ENCODE data around the gene SFXN4. TPM values are rescaled to one million over a fixed set of nuclear protein-coding genes. Genes with fewer than 3 reads are reported as not detected.
"Not testable (repeated sequence)": the region's sequence is repeated elsewhere in the genome, so short reads cannot be mapped to it uniquely, and the experiment has no call there.

SFXN4 gene
- total RNA-seq, 1 experiment from 2014 or later, result 51.0 TPM

DNA sequence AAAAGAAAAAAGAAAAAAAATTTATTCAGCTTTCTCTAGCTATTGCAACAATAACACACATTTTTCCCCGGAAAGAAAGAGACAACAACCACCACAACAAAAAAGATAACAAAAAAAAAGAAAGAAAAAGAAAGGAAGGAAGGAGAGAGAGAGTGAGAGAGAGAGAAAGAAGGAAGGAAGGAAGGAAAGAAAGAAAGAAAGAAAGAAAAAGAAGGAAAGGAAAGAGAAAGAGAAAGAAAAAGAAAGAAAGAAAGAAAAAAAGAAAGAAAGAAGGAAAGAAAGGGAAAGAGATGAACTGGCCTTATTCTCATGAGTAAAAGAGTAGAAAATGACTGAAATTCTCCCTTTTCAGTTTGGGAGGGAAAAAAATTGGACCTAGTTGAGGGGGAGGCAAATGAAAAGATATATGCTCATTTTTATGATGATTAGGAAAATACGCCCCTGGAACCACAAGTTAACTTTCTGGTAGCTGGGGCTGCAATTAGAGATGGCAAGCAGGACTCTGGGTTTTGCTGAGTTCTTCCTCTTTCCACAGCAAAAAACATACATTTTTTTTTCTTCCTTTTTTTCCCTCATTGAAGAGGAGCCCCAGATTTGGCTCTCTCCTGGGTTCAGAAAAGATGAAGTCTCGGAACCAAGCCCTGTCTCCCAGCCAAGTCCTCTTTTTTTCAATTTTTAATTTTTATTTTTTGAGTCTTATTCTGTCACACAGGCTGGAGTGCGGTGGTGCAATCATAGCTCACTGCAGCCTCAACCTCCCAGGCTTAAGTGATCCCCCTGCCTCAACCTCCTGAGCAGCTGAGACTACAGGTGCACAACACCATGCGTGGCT is 25.7 kb upstream of the SFXN4 start:
- DNase-seq (ENCODE audit: extremely low read depth, low read depth), result no peak

DNA sequence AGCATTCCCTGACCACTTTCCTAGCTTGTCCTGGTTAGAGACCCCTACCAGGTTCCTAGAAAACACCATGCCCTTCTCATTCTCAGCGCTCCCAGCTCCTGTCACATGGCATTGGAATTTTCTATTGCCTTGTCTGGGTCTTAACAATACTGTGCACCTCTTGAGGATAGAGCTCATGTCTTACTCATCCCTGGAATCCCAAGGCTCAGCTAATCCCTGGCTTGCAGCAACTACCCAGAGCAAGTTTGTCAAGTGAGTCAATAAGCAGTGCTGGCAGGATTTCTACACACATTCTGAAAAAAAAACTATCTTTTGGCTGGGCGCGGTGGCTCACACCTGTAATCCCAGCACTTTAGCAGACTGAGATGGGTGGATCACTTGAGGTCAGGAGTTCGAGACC is 24.8 kb upstream of the SFXN4 start:
- DNase-seq (ENCODE audit: extremely low read depth, low read depth), result no peak

DNA sequence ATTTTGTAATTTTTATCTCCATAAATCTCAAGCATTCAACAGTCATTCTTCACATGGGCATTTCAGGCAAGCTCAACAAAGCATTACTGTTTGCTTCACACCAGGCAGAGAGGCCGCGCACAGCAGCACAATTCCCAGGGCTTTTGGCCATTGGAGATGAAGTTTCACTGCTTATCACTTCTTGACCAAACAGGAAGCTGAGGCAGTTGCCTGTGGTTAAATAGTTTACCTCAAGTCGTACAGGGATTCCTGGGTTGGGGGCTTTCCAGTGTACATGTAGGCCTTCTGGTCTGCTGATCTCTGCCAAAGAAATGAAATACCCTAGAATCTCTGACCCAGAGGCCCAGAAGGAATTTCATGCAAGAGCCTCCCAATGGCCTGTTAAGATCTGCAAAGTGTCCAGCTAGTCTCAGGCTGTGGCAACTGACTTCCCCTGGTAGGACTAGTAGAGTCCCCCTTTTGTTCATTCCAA is 24.3 kb upstream of the SFXN4 start:
- DNase-seq (ENCODE audit: extremely low read depth, low read depth), result no peak

DNA sequence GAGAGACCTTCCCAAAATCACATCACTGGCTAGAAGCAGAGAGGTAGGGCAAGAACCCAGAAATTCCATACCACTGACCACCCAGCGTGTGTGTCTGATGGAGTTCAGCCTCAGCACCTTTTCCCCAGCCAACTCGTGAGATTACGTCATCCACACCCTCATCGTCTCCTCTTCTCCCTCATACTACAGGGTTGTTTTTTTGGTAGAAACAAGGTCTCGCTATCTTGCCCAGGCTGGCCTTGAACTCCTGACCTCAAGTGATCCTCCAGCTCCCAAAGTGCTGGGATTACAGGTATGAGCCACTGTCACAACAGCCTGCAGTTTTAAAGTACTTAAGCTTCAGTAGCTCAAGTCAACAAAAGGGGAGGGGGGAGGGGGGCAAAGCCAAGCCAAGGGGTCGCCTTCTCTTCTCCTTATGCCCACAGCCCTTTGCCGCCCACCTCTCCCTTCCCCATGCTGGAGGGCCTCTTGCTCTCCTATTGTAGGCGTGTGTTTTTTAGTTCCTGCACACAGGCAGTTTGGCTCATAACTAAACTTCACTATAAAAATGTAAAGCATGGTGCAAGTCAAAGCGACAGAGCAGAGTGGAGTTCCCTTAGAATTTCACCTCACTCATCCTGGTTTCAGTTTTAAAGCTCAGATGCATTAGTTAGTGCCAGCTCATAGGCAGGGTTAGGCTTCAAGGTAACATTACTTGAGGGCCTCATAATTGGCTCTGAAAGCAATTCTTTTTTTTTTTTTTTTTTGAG is 18.3 kb upstream of the SFXN4 start:
- no peak for DNase-seq (ENCODE audit: extremely low read depth, low read depth)

DNA sequence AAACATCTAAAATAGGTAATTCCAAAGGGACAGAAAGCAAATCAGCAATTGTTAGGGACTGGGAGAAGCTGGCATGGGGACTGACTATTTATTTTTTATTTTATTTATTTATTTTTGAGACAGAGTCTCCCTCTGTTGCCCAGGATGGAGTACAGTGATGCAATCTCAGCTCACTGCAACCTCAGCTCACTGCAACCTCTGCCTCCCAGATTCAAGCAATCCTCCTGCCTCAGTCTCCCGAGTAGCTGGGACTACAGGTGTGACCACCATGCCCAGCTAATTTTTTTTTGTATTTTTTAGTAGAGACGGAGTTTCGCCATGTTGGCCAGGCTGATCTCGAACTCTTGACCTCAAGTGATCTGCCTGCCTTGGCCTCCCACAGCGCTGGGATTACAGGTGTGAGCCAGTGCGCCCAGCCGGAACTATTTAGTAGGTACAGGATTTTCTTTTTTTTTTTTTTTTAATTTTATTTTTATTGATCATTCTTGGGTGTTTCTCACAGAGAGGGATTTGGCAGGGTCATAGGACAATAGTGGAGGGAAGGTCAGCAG is 15.4 kb upstream of the SFXN4 start:
- DNase-seq (ENCODE audit: extremely low read depth, low read depth), result not testable (repeated sequence)

DNA sequence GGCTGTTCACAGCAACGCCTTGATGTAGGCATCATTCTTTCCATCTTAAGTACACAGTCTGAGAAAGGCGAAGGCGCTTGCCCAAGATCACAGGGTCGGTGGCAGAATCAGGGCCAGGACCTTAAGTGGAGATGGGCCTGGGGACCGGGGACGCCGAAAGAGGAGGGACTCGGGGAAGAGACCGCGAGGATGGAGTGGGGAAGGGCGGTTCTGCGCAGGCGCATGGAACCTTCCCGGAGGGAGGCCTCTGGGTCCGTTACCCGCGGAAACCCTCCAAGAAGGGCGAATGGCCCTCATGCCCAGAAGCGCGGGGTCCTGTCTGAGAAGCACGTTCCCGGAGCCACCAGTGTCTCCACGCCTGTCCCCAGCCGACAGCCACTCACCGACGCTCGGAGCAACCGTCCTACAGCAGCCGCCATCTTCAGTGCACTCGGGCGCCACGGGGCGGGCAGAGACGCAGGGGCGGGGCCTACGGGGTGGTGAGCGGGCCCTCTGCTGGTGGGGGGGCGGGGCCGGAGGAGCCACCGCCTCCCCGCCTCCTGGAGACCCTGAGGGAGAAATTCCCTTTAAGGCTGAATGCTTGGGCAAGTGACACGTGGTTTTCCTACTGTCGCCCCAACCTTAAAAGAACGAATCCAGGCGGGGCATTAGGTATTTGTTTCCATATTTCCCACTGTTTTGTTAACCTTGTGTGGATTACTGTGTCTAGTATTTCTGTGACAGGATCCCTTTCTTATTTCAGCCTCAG is 13.0 kb upstream of the SFXN4 start, which contains the start of gene PRDX3:
PRDX3 (minus strand) TSS at position 441 of the 748 bp plus-strand sequence; CDS start at position 419, 22 bp downstream.
- DNase-seq (ENCODE audit: extremely low read depth, low read depth), result peak; percentile 85

DNA sequence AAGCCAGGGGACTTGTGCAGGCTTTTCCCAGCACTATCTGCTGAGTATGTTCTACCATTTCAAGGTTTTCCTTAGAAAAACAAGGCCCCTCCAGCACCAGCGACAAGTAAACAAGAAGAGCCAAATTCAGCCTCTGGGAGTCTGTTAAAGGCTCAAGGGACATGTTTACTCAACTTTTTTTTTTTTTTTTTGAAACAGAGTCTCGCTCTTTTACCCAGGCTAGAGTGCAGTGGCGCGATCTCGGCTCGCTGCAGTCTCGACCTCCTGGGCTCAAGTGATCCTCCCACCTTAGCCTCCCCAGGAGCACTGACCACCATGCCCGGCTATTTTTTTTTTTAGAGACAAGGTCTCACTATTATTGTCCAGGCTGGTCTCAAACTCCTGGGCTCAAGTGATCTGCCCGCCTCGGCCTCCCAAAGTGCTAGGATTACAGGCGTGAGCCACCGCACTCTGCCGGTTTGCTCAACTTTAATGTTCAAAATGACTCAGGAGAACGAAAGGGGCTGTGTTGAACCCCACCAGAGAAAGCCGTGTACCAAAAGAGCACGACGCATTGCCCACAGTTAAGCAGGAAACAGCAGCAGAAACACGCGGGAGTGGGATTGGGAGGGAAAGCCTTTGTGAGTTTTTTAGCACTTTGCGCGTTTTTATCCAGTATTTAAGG is 12.3 kb upstream of the SFXN4 start:
- DNase-seq (ENCODE audit: extremely low read depth, low read depth), result no peak

DNA sequence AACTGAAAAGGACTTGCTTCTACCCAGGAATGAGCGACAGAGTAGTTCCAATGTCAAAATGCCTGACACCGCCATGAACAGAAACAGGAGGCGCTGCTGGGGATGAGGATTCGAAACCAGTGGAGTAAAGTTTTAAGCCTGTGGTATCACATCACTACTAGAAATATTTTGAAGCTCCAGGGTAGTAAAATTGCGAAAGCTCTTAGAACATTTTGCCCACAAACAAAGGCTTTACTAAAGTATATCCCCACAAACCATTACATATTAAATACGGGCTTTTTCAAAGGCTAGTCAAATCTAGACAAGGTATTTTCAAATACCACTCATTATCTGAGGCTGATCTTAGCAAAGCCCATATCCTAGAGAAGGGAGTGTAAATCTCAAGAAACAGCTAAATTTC is 10.7 kb upstream of the SFXN4 start:
- no peak for DNase-seq (ENCODE audit: extremely low read depth, low read depth)

DNA sequence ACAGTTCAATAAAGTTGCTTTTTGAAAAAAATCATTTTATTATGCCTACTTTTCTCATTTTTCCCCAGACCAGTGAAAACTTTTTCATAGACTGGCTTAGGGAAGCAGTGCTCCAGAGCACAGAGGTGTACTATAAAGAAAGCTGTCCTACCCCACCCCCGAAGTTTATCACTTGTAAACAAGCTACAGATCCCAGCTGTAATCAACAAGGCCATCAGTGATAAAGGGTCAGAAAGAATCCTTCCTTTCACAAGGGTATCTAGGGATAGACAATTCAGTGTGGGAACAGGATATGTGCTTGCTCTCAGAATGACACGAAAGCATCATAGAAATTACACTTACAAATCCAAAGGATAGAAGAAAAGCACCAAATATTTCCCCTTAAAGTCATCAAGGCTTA is 8.6 kb upstream of the SFXN4 start:
- DNase-seq (ENCODE audit: extremely low read depth, low read depth), result no peak

DNA sequence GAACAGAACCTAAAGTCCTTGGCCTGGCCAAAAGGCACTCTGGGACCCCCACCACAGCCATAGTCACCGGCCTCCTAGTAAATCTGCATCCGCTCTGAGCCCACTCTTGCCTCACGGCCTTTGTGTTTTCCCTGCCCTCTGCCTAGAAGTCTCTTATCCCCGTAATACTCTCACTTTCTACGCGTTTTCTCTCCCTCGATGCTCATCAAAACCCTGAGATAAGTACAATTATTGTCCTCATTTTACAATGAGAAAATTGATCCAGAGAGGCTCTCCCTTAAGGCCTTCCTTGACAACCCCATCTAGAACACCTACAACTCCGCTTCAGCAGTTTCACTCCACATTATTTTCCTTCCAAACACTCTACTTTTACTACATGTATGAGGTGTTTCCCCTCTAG is 1.5 kb upstream of the SFXN4 start:
- DNase-seq (ENCODE audit: extremely low read depth, low read depth), result no peak

DNA sequence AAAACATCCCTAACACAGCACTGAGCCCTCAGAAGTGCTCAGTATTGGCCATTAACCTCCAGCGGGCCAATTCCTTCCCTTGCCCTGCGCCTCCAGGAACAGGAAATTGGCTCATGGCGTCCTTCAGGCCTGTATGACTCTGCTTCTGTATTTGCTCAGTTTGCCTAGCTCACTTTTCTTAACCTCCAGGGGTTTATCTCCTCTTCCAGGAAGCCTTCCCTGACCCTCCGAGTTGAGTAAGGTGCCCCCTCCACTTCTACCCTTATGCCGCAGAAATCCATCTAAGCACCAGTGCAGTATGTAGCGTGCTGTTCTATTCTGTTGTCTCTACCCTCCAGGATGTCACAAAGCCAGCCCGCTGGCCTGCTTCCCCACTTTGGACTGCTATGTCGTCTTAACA is 1.1 kb upstream of the SFXN4 start:
- DNase-seq (ENCODE audit: extremely low read depth, low read depth), result no peak

DNA sequence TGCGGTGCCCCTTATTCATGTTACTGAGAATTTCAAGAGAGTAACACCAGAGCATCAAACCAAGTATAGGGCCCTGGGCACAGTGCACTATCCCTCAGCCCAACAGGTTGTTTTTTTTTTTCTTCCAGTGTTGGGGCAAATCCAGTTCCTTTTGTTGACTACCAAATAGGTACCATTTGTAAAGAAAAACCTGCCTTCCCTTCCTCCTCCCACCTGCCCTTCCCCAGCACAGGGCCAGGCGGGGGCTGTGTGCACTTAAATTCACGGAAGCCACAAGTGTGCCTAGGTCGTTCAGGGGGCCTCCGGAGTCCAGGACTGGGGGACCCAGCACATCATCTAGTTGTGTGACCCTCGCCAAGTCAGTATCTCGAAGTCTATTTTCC is 595 bp upstream of the SFXN4 start:
- DNase-seq (ENCODE audit: extremely low read depth, low read depth), result no peak

DNA sequence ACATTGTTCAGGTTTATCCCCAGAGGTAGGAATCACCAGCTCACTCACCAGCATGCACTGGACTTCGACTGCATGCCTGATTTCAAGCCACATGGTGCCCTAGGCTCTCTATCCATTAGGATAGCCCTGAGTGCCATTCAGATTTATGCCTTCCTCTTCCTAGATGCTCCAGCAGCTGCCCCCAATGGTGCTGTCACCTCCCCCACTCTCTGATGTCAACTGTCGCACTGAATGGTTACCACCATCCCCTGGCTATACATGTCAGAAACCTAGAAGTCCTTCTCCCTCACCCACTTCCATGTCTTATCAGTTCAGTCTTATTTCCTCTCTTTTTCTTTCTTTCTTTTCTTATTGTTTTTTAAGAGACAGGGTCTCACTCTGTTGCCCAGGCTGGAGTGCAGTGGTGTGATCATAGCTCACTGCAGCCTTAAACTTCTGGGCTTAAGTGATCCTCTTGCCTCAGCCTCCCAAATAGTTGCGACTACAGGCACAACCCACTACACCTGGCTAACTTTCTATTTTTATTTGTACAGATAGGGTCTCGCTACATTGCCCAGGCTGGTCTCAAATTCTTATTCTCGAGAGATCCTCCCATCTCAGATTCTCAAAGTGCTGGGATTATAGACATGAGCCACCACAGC is 2.9 kb downstream of the SFXN4 start:
- DNase-seq (ENCODE audit: extremely low read depth, low read depth), result no peak

DNA sequence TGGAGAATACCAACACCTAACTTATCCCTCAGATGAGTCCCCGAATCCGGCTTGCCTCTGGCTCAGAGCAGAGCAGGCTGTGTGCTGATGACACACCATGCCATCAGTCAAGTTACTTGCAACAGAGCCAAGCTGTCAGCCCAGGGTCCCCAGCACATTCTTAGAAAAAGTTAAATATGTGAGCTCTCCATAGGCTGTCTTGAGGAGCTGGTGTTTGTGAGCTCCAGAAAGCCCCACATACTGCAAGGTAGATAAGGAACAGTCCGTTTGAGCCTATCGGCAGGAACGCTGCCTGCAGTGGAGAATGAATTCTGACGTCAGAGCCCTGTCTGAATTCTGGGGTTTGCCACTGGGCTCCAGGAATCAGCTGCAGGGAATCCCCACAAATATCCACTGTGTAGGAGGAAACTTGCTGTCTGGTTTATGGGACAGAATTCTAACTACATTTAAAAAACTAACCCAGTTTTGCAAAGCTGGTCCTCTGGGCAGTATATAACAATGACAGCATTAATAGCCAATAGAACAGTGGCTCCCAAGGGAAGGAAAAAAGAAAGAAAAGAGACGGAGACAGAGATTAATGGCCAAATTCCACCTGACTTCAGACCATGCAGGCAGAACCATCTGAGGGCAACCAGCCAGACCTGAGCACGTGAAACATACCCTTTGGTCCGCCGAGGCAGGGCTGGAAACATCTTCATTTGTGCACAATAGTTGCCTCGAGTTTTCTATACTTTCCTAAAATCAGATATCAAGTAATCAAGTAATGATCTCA is 3.6 kb downstream of the SFXN4 start:
- no peak for DNase-seq (ENCODE audit: extremely low read depth, low read depth)

DNA sequence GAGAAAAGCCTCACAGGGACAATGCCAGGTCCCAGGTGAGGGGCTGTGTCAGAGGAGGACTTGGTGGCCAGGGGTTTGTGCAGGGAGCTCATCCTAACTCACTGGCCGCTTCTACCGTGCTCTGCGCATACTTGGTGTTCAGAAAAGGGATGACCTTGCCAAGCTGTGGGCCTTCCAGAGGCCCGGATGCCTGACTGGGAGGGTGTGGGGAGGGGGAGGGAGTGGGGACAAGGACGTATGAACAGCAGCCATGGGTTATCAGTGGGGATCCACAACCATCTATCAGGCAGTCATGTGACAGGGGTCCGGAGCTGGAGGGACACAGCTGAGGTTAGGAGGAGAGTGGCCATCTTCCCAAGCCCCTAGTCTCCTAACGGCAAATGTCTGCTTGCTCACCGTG is 6.2 kb downstream of the SFXN4 start:
- no peak for DNase-seq (ENCODE audit: extremely low read depth, low read depth)

DNA sequence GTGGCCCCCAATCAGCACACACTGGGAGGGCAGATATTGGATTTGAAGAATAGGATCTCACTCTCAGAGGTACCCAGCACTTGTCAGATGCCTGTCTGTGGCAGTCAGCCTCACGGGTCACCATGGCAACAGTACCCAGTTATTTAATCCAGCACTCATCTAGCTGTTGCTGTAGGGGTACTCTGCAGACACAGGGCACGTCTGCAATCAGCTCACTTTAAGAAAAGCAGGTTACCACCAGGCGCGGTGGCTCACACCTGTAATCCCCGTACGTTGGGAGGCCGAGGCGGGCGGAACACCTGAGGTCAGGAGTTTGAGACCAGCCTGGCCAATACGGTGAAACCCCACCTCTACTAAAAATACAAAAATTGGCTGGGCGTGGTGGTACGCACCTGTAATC is 11.9 kb downstream of the SFXN4 start:
- no peak for DNase-seq (ENCODE audit: extremely low read depth, low read depth)

DNA sequence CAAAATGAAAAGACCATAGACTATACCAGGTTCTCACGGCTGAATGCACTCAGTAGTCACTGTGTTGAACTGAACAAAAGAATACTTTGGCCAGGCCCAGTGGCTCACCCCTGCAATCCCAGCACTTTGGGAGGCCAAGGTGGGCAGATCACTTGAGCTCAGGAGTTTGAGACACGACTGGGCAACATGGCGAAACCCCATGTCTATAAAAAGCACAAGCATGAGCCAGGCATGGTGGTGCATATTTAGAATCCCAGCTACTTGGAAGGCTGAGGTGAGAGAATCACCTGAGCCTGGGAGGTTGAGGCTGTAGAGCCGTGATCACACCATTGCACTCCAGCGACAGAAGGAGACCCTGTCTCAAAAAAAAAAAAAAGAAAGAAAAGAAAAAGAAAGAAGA is 12.5 kb downstream of the SFXN4 start:
- DNase-seq (ENCODE audit: extremely low read depth, low read depth), result no peak

DNA sequence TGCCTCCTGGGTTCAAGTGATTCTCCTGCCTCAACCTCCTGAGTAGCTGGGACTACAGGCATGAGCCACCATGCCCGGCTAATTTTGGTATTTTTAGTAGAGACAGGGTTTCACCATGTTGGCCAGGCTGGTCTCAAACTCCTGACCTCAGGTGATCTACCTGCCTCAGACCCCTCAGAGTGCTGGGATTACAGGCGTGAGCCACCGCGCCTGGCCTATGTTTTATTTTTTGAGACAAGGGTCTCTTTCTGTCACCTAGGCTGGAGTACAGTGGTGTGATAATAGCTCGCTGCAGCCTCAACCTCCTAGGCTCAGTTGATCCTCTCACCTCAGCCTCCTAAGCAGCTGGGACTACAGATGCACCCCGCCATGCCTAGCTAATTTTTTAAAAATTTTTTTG is 13.9 kb downstream of the SFXN4 start:
- DNase-seq (ENCODE audit: extremely low read depth, low read depth), result not testable (repeated sequence)

DNA sequence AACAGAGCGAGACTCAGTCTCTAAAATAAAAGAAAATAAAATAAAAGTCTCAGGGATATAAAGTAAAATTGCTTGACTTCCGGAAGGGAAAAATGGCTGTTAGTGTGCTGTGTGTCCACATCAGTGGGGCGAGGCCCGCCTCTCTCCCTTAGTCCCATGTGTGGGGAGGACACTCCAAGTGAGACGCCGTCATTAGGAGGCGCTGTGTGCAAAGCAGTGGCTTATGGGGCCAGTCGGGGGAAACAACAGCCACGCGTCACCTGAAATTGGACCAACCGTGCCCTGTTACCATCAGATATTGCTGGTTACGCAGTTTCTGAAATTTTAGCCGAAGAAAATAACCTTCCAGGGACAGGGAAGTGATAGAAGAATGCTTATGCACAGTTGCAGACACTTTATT is 15.8 kb downstream of the SFXN4 start:
- DNase-seq (ENCODE audit: extremely low read depth, low read depth), result no peak
